GM21528 (cell line): ENCODE results near the gene FPGS.
"Not testable (repeated sequence)": the region's sequence is repeated elsewhere in the genome, so short reads cannot be mapped to it uniquely, and the experiment has no call there.

ENCODE experiments used
- ATAC-seq: cut with Tn5 transposase; IDR thresholded peaks from one replicate; pipeline ENCODE4 v1.9.1; 2021; ENCODE audit warnings: mild to moderate bottlenecking, moderate library complexity; ENCODE audit not compliant: unreplicated experiment, low FRiP score

Gene FPGS

GRCh38 chr9:127770905-127771569 lies 31.6 kb upstream of the FPGS start:
- peak; percentile 85 for ATAC-seq

- no peak for ATAC-seq
Measured at GRCh38 chr9:127771570-127772189, 31.0 kb upstream of the FPGS start.

GRCh38 chr9:127772603-127773002 lies 30.1 kb upstream of the FPGS start:
- no peak for ATAC-seq

- no peak for ATAC-seq
Measured at GRCh38 chr9:127773272-127773671, 29.4 kb upstream of the FPGS start.

GRCh38 chr9:127773981-127774380 lies 28.7 kb upstream of the FPGS start:
- no peak for ATAC-seq

GRCh38 chr9:127776195-127776923 lies 26.3 kb upstream of the FPGS start:
- ATAC-seq = no peak

DNA sequence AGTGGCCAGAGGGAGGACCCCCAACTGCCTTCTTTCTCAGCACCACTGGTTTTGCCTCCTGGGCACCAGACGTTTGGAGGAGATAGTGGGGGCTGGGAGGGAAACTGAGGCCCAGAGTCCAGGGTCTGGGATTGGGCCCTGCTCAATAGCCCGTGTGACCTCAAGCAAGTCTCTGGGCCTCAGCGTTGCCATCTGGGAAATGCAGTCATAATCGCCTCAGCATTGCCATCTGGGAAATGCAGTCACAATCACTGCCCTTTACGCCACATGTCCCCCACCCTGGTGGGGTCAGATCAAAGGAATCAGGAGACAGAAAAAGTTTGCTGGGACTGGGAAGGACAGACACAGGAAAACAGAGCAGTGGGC lies 25.8 kb upstream of the FPGS start:
- no peak for ATAC-seq

GRCh38 chr9:127777368-127777980 lies 25.2 kb upstream of the FPGS start:
- ATAC-seq = no peak

- peak; percentile 38 for ATAC-seq
Measured at GRCh38 chr9:127778280-127779135, 24.2 kb upstream of the FPGS start, which contains the start of gene SH2D3C. TSS of gene SH2D3C (minus strand) at chr9:127778666. CDS start at chr9:127778627, 39 bp downstream.

DNA sequence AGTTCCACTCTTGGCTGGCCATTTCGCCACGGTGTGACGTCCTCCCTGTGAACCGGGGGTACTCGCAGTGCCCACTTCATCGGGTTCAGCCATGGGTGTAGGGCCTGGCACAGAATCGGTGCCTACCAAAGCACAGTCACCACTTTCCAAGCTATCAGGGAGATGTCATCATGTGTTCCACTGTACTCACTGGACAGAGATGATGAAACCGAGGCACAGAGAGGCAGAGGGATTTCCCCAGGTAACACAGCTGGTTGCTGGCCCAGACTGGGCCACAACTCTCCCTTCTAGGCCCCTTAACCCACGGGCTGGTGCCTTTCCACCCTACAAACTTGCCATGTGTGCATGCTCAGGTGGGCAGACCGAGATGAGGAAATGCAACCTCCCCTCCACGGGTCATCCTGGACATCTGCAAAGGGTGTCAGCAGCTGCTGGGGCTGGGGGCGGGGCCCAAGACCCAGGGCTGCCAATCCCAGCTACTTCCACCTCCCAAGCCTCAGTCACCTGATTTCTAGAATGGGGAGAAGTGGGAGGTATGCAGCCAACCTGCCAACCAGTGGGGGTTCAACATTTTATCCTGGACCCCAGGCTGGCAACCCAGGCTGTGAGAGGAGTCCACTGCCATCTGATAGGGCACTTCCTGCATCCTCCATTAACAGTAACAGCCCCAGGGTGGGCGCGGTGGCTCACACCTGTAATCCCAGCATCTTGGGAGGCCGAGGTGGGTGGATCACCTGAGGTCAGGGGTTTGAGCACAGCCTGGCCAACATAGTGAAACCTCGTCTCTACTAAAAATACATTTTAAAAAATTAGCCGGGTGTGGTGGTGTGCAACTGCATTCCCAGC lies 23.3 kb upstream of the FPGS start:
- peak; percentile 32 for ATAC-seq

DNA sequence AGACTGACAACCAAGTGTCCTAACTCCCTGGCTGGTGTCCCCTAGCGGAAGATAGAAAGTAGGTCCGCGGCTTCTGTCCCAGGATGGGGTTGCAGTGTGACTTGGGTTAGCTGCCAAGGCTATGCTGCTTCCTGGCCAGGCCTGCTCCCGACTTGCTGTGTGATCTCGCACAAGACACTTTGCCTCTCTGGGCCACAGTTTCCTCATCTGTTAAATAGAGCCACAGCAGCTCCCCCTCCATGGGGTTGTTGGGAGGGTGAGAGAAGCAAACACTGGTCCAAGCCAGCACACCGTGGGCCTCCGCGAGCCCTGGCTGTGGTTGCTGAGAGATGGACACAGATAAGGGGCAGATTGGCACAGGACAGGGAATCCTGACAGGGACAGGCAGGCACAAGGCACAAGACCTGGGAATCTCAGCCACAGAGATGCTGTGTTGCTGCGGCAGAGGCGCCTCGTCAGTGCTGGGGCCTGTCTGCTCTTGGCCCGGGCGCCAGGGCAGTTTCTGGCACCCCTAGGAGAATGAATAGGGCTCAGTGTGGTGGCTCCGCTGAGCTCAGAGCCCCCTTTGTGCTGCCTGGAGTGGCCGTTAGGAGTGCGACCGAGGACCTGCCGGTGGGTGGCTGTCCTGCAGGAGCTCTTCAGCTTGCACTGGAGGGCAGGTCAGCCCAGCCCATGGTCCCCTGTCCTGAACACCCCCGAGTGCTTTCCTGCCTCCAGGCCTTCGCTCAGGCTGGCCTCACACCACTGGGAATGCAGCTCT lies 22.4 kb upstream of the FPGS start:
- ATAC-seq = no peak

GRCh38 chr9:127780909-127781308 lies 21.8 kb upstream of the FPGS start:
- ATAC-seq = not testable (repeated sequence)

DNA sequence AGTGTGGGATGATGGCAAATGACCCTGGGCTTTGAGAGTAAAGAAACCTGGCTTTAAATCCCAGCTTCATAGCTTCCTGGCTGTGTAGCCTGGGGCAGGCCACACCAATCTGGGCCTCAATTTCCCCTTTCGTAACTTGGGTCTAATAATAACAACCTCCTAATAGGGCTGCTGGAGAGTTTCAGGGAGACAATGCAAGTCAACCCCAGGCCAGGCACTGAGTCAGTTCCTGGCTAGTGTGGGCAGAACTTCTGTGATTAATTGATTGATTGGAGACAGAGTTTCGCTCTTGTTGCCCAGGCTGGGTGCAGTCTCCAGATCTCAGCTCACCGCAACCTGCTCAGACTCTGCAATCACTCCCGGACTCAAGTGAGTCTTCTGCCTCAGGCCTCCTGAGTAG lies 20.9 kb upstream of the FPGS start:
- ATAC-seq = no peak

DNA sequence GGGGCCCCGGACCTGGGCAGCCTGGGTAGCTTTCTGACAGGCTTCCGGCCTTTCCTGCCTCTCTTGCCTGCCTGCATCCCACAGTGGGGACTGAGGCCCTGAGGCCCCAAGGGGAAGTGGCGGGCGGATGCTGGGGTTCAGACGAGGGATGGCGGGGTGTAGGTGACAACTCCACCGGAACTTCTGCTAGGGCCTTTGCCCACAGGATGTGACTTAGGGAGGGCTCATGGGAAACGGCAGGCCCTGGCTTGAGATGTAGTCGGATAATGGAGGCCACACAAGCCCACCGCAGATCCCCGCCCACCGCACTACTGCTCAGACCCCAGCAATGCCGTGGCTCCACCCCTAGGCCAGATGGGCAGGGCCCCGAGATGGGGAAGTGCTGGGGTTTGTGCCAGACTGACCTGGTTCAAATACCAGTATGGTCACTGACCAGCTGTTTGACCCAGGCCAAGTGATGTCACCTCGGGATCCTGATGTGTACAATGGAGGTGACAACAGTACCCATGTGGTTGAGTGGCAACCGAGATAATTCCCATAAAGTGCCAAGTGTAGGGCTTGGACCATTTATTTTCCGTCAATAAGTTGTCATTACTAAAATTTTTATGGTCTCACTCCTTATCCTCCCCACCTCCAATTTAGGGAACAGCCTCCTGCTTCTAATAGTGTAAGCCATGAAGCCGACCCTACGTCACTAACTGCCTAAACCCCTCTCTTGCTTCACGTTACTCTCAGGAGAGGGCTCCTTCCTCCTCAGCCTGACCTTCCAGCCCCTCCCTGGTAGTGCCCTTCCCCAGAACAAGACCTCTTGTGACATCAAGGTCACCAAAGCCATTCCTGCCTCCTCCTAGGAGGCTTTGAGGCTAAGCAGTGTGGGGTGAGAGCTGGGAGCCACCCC lies 19.3 kb upstream of the FPGS start:
- no peak for ATAC-seq

GRCh38 chr9:127785023-127785932 lies 17.4 kb upstream of the FPGS start:
- ATAC-seq = peak; percentile 43

- ATAC-seq = peak; percentile 60
Measured at GRCh38 chr9:127785933-127786772, 16.5 kb upstream of the FPGS start, which contains the start of gene CDK9. TSS of gene CDK9 (plus strand) at chr9:127786034. CDS start at chr9:127786149, 115 bp downstream.
